Left renal pelvis (tissue), 4 donors: Measurements from ENCODE around the gene IL17B. TPM values are rescaled to one million over a fixed set of nuclear protein-coding genes. Genes with fewer than 3 reads are reported as not detected.

ENCODE experiments used
- DNase-seq, 4 donors: peaks; one replicate each; pipeline ENCODE4 v3.0.0-alpha.2; 2013; ENCODE audit warnings: low read depth in 4 of 4, low spot score in 3 of 4
- polyA plus RNA-seq, 4 donors: library from polyadenylated mRNA; unstranded; fragments of 120-200 nt; gene quantifications; one replicate each; pipeline ENCODE4 v1.2.1, GENCODE V29; 2013; ENCODE audit not compliant: insufficient read length in 4 of 4

Gene IL17B
- polyA plus RNA-seq = 1 to 10 TPM in 3 of 4 donors, under 1 TPM in 1; 0.52 to 1.7 (median 1.4) TPM

DNA sequence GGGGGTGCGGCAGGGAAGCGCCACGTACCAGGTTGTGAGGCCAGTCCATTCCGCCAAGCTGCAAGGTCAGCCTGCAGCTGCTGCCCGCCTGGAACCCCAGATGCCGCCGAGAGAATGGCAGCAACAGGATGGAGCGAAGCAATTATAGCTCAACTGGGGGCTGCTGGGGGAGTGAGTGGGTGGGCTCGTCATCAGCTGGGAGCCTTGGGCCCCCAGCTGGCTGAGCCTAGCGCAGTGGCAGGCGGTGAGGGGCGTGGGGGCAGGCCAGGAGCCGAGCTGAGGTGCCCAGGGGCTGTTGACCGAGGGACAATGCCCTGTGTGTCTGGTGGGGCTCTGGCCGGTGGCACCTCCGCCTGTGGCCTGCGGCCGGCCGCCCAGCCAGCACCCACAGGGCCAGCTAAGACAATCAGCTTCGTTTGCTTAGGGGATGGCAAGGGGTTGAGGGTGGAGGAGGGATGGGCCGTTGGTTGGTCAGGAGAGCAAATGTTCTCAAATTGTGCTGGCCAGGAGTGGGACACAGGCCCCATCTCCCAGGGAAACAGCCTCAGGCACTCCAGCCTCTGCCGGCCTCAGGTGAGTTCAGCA is at the start of gene IL17B:
IL17B (minus strand) TSS at position 116 of the 585 bp plus-strand sequence; CDS start at position 49, 67 bp downstream.
- no peak for DNase-seq

DNA sequence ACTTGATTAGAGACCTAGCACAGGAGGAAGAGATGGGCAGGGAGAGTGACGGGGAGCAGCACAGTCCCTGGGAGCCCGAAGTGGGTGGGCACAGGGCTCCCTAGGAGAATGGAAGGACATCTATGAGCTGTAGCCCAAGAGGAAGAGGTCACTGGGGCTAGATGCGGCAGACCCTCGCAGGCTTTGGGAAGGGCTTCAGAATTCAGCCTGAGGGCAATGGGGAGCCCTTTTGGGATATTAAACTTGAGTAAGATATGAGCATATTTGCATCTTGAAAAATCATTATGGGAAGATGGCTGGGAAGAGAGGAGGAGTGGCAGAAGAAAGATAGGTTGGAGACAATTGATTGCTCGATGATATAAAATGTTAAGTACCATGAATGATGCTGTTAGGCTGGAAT is 48.9 kb upstream of the IL17B start:
- no peak for DNase-seq

DNA sequence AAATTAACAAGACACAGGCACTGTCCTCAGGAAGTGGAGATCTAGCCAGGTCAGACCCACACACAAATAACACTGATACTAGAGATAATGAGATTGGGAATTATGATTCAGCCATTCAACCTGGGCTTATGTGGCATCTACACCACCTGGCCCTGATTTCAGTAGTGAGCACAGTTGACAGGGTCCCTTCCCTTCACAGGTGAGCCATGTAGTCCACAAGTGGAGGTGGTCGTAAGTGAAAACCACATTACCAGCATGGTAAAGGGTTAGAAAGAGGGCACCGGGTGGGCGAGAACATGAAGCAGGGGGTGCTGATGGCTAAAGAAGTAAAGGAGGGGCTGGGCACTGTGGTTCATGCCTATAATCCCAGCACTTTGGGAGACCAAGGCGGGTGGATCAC is 48.3 kb upstream of the IL17B start:
- no peak for DNase-seq

DNA sequence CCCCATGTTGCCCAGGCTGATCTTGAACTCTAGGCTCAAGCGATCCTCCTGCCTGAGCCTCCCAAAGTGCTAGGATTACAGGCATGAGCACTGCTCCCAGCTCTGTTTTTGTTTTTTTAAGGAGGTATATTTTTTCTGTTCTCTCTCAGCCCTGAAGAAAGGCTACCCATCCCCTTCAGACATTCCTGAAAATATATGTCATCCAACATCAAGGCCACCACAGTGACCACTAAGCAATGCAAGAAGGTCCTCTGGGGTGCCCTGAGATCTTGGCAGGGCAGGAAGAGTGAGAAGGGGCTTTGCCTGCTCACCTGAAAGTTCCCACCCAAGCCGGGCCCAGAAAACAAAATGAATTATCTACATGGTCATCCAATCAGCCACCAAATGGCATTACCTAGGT is 47.8 kb upstream of the IL17B start:
- no peak for DNase-seq

DNA sequence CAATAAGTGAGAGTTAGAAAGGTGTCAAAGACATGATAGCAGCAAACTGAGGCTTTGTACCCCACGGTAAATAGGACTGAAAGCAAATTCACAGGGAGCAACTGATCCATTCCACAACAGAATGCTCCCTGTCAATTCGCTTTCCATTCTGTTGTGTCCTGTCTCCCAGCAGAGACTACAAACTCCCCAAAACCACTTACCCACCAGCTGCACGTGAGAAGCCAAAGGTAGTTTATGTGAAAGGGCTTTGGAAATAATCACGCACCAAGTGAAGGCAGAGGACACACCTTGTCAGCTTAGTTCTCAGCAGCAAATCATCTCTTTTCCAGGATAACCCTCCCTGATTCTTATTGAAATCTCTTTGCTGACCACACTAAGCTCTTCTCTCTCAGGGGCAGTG is 46.6 kb upstream of the IL17B start:
- DNase-seq = no peak

DNA sequence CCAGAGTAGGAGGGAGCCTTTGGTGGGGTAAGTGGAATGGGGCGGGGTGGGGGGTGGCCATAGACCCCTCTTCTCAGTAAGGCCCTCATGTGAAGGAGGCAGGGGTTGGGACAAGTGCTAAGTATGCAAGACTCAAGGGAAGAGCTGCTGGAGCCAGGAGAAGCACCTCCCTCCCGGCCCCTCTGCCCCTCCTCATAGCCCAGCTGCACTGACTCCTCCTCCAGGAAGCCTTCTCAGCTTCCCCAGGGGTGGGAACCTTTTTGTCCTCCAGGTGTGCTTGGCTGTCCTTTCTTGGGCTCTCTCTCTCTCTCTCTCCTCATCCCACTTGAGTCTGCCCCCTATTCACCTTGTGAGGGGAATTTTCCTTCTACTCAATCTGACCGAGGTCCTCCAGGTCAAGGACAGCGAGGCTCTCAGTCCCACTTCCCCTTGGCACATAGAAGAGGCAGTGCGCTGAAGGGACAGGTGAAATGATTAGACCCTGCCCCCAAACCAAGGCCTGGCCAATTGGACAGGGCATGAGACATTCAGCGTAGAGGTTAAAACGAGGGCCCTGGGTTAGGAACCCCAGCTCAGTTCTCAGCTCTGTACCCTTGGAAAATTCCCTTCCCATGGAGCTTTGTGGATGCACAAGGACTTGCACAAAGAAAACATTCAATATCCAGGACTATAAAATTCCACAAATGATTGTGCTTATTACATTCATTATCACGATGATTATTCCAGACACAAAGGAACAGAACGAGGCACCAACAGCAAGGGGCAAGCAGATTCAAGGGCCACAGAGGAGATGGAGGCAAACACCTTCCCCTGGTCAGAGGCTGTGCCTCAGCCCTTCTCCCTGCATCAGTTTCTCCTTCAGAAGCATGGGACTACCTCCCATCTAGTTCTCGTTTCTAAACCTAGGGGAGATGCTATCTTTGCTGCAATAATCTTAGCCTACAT is 45.6 kb upstream of the IL17B start:
- no peak for DNase-seq

DNA sequence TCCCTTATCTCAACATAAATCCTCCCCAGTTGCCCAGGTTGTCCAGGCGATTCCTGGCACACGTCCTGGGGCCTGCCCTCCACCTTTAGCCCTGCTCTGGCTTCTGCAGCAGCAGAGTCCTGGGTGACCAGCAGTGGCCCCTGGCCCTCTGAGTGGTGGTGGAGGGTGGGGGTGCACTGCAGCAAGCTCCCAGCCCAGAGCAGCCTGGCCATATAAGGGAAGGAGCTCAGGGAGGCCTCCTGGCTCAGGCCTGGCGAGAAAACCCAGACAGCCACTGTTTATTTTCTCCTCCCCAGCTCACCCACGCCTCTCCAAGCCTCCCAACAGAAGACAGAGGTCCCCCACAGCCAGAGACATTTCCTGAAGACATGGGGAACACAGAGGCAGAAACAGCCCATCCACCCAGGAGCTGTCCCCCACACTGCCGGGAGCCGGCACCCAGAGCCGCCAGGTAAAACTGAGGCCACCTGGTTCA is 44.7 kb upstream of the IL17B start:
- DNase-seq = no peak

DNA sequence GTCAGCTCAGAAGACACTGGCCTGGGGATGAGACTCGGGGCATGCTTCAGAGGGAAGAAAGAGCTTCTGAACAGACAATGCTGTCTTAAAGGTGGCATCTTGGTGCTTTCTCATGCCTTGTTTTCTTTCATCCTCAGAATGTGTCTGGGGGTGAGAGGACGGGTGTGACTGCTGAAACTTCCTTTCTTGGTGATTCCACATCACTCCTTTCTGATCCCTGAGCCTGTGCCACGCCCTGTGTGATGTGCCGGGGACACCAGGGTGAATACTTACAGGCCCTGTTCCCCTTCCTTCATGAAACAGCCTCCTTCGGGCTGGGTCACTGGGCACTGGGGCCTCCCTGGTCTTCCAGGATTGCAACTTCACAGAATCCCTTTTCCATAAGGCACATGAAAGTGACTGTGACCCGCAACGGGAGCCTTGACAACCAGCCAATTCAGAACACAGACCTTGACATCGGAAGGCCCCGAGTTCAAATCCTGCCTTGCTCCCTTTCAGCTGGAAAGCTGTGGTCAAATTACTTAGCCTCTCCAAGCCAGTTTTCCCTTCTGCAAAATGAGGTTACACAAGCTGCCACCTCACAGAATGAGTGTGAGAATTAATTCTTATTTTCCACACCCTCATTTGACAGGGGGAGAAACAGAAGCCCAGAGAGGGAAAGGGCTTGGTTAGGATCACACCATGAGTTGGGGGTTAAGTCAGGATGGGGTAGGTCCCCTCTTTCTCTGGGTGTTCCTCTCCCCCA is 44.1 kb upstream of the IL17B start:
- DNase-seq = no peak

DNA sequence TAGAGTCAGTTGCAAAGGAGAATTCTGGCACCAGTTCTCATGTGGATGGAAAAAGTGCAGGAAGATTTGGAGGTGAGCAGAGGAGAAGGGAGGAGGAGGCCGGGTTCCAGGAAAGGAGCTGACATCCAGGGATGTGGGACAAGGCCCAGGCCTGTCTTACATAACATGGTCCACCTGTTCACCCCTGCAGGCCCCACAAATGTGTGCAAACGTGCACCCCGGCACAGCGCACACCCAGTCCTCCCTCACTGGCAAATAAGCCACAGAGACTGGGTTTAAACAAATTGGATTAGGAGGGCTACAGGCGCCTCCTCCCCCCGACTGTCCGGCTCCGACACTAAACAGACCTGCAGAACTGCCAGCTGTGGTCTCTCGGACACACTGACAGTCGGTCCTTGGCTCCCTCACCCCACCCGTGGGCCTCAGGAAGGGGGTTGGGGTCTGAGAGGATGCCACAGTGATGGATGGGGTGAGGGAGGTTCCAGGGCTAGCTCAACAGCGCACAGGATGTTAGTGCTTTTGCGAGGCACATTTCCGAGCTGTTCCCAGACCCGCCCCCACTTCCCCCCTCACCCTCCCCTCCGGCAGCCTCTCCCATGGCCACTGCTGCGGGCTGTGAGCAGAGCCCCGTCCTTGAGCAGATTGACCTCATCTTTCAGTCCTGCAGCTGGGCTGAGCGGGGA is 43.4 kb upstream of the IL17B start:
- peak in 3 of 4 donors; percentile 83 to 91 (median 84) for DNase-seq

- DNase-seq = no peak
These were observed 42.7 kb upstream of the IL17B start for GRCh38 chr5:149421834-149422233.

DNA sequence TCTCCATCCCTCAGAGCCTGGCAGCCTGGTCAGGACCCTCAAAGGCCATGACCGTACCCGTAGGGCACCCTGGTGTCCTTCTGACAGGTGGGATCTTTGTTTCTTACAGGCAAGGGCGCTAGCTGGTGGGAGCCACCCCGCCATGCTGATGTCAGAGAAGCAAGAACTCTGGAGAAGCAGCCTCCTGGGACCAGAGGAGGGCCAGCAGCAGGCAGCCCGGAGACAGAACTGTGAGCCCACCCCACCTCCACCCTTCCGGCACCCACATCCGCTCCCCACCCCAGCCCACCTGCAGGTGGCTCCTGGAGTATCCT is 42.2 kb upstream of the IL17B start:
- no peak for DNase-seq

GRCh38 chr5:149420545-149421371 is 41.7 kb upstream of the IL17B start:
- no peak for DNase-seq

DNA sequence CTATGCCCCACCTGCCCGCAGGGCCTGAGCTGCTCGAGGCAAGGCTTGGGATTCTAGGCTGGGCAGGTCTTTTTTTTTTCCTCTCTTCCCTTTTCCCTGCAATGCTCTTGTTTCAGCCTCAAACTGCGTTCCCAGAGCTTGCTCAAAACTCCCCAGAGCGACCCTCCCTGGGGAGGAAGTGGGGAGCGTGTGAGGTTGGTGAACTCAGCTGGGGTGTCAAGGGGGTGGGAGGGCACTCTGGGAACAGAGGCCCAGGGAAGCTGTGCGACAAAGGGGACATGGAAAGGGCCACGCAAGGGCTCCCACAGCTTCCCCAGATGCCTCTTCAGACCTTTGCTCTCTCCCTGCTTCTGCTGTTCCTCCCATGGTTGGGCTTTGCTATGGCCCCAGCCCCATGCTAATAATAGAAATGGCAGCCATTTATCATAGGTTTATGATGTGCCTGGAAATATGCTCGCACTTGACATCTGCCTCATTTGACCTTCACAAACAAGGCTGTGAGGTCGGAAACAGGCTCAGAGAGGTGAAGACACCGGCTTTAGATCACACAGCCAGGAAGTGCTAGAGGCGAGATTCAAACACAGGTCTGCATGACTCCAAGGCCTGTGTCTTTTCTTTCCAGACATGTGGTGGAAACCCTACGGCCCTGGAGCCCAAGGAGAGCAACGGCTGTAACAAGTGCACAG is 40.9 kb upstream of the IL17B start:
- no peak for DNase-seq

- DNase-seq = no peak
These were observed 40.4 kb upstream of the IL17B start for GRCh38 chr5:149419532-149419858.

DNA sequence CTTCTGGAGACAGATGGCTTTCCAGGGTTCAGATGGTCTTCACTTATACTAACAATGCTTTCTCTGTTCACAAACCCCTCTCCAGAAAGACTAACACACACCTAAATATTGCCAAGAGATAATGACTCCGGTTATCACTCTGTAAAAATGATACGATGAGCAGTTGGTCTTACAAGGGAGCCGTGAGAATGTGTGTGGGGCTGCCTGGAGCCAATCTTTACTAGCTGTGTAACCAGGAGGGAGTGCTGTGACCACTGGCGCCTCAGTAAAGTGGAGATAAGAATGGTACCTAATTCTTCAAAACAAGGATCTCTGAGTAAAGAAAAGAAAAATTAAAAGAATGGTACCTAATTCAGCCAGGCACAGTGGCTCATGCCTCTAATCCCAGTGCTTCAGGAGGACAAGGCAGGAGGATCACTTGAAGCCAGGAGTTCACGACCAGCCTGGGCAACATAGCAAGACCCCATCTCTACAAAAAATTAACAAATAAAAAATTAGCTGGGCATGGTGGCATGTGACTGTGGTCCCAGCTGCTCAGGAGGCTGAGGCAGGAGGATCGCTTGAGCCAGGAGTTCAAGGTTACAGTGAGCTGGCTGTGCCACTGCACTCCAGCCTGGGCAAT is 39.9 kb upstream of the IL17B start:
- no peak for DNase-seq

- no peak for DNase-seq
These were observed 38.7 kb upstream of the IL17B start for GRCh38 chr5:149417711-149418368.

- DNase-seq = peak in 2 of 4 donors; percentile 60 to 67
These were observed 38.1 kb upstream of the IL17B start for GRCh38 chr5:149416987-149417710.
